H1 (cell line): ENCODE data around the gene NEK3. TPM values are rescaled to one million over a fixed set of nuclear protein-coding genes. Genes with fewer than 3 reads are reported as not detected.

Experiments
- ATF3 ChIP-seq: IDR thresholded peaks from 2 replicates; pipeline ENCODE4 v1.6.1; 2011; ENCODE audit warnings: low read depth, mild to moderate bottlenecking, low read length; ENCODE audit not compliant: insufficient read depth
- CHD2 ChIP-seq: IDR thresholded peaks from 2 replicates; pipeline ENCODE4 v1.6.1; 2012; ENCODE audit warnings: low read length, improper control_type of control experiment
- CHD7 ChIP-seq: fragments of 300-600 bp; sonication (generic); IDR thresholded peaks from 2 replicates; pipeline ENCODE4 v1.7.1; 2012; ENCODE audit warnings: low read length, moderate library complexity, mild to moderate bottlenecking, inconsistent platforms; ENCODE audit not compliant: insufficient replicate concordance
- CTBP2 ChIP-seq: IDR thresholded peaks from 2 replicates; pipeline ENCODE4 v1.7.0; 2011; ENCODE audit warnings: borderline replicate concordance, mild to moderate bottlenecking, moderate library complexity, mixed read lengths, low read length; ENCODE audit not compliant: insufficient read depth, insufficient read length
- KDM5A ChIP-seq: fragments of 200-600 bp; IDR thresholded peaks from 2 replicates; pipeline ENCODE4 v1.7.1; 2012; ENCODE audit warnings: mild to moderate bottlenecking, low read length, inconsistent platforms, mixed read lengths
- RBBP5 ChIP-seq: IDR thresholded peaks from 2 replicates; pipeline ENCODE4 v1.7.1; 2012; ENCODE audit warnings: low read depth, mild to moderate bottlenecking, inconsistent platforms, low read length, moderate library complexity, borderline replicate concordance
- RNF2 ChIP-seq: fragments of 200-900, 300-1000 bp; sonication (generic); IDR thresholded peaks from 2 replicates; pipeline ENCODE4 v1.7.1; 2016; ENCODE audit warnings: borderline replicate concordance, low read depth, mild to moderate bottlenecking, antibody characterized with exemption, low read length; ENCODE audit not compliant: poor library complexity, severe bottlenecking; ENCODE audit errors: missing control alignments
- SIN3A ChIP-seq, 2 experiments: IDR thresholded peaks in 1 of 2; conservative IDR thresholded peaks in 1 of 2; 2 replicates each; pipeline ENCODE4 v1.6.1; 2011 to 2012; ENCODE audit warnings: low read length in 2 of 2, improper control_type of control experiment in 1 of 2, low read depth in 1 of 2, mild to moderate bottlenecking in 1 of 2
- SP4 ChIP-seq: IDR thresholded peaks from 2 replicates; pipeline ENCODE4 v1.6.1; 2012; ENCODE audit warnings: low read length, inconsistent platforms
- TEAD4 ChIP-seq: IDR thresholded peaks from 2 replicates; pipeline ENCODE4 v1.6.1; 2012; ENCODE audit warnings: low read depth, low read length, inconsistent platforms, mixed read lengths
- polyA plus RNA-seq, 7 experiments: library from polyadenylated mRNA; depleted of rRNA in 3 of 7; stranded (reverse) in 5 of 7; unstranded in 2 of 7; fragments of >200 nt in 5 of 7; fragments of 200-250 nt in 2 of 7; gene quantifications; 1 replicate in 5 of 7; 2 replicates in 1 of 7; 4 replicates in 1 of 7; pipeline versions ENCODE4 v1.2.1 to v1.2.3, GENCODE V29; 2011 to 2013; ENCODE audit warnings: missing spikeins in 2 of 7, mixed read lengths in 2 of 7
- total RNA-seq: library from RNA; stranded (reverse); fragmentation: NEBNext Ultra II Directional; extraction: Animal tissue kit (Norgen Biotek cat#: 25700); gene quantifications from 2 replicates; pipeline ENCODE4 v1.2.1, GENCODE V29; 2021

Gene NEK3
- total and polyA plus RNA-seq, 2 of the 8 experiments (the other 6 are each of a cell fraction or from before 2014, with no cell fraction given), result 11.4 to 26.0 TPM

- TF ChIP-seq CHD7 (no peak), KDM5A (no peak), RBBP5 (no peak), CHD2 (no peak), SIN3A (conservative IDR thresholded peaks at IDR 0.05 in 1 of 2, IDR thresholded peaks at IDR 0.05 in 1 of 2; ENCODE audit: low read depth in 1 of 2, low read length in 2 of 2) (no peak), ATF3 (no peak), RNF2 (no peak), TEAD4 (no peak), SP4 (no peak), CTBP2 (no peak)
- TF ChIP-seq, all 59 proteins: peak for 0
Observed at GRCh38 chr13:52173373-52173772, 14.0 kb upstream of the NEK3 start (continued).
